ENCODE measurements around the gene COL23A1.
"Not testable (repeated sequence)": the region's sequence is repeated elsewhere in the genome, so short reads cannot be mapped to it uniquely, and the experiment has no call there.

The COL23A1 gene

DNA sequence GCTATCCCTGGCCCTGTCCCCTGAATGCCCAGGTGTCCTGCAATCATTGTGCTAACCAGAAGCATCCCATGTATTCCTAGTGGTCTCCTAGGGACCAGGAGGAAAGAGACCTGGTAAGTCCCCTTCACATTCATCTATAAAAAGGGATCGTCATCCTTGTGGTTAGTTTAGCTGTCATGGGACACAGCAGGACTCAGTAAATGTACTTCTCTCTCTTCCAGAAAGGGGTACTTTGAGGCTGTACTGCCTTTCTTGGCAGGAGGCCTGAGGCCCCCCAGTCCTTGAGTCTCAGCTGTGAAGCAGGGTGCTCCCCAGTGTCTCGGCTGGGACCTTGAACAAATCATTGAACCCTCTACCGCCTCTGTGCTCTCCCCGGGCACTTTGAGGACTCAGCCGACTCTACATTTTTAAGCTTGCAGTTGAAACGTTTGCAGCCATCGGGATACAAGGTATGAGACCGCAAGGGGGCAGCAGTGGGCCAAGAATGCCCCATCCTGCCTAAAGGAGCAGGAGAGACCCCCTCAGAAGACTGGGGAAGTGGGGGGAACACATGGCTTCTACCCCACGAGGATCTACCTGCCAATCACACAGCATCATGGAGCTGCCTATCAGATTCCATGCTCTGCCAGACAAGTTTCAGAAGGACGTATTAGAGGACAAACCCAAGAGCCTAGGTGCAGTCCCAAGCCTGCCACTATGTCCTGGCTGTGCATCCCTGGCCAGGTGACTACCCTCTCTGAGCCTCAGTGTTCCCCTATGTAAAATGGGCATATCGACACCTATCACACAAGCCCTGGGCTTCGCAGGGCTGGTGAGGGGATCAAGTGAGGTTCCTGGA, 355.2 kb downstream of the COL23A1 start:
- DNase-seq (ENCODE audit: low read depth in 2 of 2, low spot score in 1 of 2) = peak; percentile 63 to 67

- DNase-seq (ENCODE audit: low read depth in 2 of 2, low spot score in 1 of 2) = no peak
Observed at GRCh38 chr5:178234121-178234749, 356.0 kb downstream of the COL23A1 start.

DNA sequence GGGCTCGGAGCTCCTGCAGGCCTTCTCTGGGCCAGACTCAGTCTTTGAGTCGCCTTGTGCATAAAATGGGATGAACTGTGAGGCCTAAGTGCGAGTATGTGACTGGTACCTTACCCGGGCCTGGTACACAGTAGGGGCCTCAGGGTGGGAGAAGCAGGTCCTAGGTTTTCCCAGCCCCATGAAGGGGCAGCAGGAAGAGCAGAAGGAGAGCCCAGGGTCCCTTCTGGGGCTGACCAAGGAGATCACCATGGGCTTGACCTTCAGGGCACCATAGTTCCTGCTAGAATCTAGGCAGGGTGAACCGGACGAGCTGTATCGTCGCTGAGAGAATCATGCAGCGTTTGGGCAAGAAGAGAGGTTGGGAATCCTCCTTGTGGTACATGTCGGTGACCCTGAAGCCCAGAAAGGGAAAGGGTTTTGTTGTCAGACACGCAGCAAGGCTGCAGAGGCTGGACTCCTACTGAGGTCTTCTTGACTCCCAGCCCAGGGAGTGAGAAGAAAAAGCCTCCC, 357.2 kb downstream of the COL23A1 start:
- DNase-seq (ENCODE audit: low read depth in 2 of 2, low spot score in 1 of 2) = no peak

- DNase-seq (ENCODE audit: low read depth in 2 of 2, low spot score in 1 of 2) = peak in 1 of 2 donors; percentile 34
Observed at GRCh38 chr5:178232124-178232919, 357.9 kb downstream of the COL23A1 start, which contains the start of gene PHYKPL. Gene PHYKPL, minus strand, starts transcription at chr5:178232802. Its CDS starts 252 bp downstream, at chr5:178232550.

DNA sequence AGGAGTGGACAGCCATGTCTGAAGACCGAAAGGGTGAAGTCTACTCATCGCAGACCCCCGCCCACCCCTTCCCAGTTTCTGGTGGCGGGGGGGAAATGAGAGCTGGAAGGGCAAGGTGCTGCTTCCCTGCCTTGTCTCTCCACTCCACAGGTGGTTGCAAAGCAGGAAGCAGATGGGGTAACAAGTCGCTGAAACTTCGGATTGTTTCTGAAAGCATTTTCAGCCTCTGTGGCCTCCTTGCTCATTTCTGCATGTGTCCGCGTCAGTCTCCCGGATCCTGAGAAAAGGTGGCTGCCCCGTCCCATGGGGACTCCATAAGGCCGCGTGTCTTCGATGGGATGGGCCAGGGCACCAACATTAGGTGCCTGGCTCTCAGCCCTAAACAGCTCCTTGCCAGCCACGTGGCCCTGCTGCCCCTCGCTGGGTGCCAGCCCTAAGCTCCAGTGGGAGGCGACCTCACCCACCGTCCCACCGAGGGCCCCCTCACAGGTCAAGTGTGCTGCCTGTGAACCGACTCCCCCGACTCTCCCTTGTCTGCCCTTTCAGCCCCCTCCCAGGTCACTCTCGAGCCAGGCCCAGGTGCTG, 358.6 kb downstream of the COL23A1 start:
- DNase-seq (ENCODE audit: low read depth in 2 of 2, low spot score in 1 of 2) = no peak

GRCh38 chr5:178230879-178231538, 359.2 kb downstream of the COL23A1 start:
- no peak for DNase-seq (ENCODE audit: low read depth in 2 of 2, low spot score in 1 of 2)

- DNase-seq (ENCODE audit: low read depth in 2 of 2, low spot score in 1 of 2) = no peak
Observed at GRCh38 chr5:178229861-178230260, 360.3 kb downstream of the COL23A1 start.

DNA sequence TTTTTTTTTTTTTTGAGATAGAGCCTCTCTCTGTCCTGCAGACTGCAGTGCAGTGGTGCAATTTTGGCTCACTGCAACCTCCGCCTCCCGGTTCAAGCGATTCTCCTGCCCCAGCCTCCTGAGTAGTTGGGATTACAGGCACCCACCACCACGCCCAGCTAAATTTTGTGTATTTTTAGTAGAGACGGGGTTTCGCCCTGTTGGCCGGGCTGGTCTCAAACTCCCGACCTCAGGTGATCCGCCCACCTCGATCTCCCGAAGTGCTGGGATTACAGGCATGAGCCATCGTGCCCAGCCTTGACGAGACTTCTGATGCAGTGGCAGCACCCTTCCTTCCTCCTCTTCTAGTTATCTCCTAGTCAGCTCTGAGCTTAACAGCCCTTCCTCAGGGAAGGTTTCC, 361.1 kb downstream of the COL23A1 start:
- not testable (repeated sequence) for DNase-seq (ENCODE audit: low read depth in 2 of 2, low spot score in 1 of 2)

DNA sequence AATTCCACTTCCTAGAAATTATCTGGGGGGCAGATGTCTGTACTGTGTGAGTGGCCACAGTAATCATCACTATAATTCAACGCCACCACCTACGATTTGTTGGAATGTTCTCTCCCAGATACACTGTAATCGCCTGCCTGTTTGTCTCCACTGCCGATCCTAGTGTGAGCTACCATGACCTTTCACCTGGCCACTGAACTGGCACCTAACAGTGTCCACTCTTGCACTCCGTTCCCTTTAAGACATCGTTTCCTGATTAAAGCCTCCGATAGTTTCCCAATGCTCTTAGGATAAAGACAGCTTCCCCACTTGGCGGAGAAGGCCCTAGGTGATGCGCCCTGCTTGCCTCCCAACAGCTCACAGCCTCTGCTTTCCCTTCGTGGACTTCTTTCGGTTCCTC, 361.6 kb downstream of the COL23A1 start:
- no peak for DNase-seq (ENCODE audit: low read depth in 2 of 2, low spot score in 1 of 2)

DNA sequence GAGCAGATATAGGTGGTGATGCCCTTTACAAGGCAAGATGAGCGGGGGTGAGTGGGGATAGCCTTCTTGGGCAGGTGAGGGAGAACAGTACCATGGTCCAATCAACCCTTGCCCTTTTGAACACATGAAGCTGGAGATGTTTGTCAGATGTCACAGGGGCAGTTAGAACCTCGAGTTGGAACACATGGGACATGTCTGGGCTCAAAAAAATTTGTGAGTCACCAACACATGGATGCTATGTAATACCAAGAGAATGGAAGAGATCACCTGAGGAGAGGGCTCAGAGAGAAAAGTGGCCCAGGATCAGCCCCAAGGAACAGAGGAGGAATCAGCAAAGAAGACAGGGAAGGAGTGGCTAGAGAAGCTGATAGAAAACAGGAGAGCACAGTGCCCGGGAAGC, 362.3 kb downstream of the COL23A1 start:
- DNase-seq (ENCODE audit: low read depth in 2 of 2, low spot score in 1 of 2) = no peak

DNA sequence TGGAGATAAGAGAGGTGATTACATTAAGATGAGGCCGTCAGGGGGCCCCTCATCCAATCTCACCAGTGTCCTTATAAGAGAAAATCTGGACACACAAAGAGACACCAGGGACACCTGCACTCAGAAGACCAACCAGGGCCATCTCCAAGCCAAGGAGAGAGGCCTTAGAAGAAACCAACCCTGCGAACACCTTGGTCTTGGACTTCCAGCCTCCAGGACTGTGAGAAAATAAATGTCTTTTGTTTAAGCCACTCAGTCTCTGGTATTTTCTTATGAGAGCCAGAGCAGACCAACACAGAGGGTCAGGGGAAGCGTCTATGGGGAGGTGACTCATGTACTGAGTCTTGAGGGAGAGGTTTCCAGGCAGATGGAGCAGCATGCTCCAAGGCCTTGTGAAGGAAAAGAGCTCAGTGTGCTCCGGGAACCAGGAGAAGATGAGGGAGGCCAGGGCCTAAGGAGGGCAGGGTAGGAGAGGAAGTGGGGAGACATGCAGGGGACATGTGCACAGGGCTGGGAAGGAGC, 363.0 kb downstream of the COL23A1 start:
- no peak for DNase-seq (ENCODE audit: low read depth in 2 of 2, low spot score in 1 of 2)

DNA sequence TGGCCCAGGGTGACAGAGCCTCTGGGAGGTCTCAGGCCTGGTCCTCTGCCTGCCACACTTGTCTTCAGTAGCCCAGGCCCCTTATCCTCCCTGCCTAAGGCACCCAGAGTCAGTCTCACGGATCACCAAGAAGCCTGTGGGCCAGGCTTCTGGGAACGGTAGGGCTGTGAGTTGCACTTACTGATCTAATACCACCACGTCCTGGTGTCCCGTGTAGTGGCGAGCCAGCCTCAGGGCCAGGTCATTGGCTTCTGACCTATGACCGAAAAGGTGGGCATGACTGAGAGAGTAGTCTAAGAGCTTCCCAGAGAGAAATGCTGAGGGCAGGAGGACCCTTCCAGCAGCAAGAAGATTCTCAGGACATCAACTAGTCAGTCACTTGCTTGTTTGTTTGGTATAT, 365.0 kb downstream of the COL23A1 start:
- no peak for DNase-seq (ENCODE audit: low read depth in 2 of 2, low spot score in 1 of 2)

DNA sequence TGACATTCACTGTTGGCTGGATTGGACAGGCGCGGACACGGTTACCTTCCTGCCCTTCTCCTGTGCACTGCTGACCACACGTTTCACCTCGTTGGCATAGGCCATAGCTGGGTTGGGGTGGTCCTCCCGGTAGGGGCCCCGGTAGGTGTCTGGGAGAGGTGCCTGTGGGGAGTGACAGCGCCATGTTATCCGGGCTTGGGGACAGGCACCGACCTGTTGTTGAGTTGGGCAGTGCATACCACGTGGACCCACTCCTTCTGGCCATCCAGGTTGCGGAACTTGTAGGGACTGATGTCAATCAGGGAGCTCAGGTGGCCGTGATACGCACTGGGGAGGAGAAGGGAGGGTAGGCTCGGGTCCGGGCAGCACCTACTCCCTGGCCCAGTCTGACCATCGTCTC, 365.8 kb downstream of the COL23A1 start:
- DNase-seq (ENCODE audit: low read depth in 2 of 2, low spot score in 1 of 2) = no peak

DNA sequence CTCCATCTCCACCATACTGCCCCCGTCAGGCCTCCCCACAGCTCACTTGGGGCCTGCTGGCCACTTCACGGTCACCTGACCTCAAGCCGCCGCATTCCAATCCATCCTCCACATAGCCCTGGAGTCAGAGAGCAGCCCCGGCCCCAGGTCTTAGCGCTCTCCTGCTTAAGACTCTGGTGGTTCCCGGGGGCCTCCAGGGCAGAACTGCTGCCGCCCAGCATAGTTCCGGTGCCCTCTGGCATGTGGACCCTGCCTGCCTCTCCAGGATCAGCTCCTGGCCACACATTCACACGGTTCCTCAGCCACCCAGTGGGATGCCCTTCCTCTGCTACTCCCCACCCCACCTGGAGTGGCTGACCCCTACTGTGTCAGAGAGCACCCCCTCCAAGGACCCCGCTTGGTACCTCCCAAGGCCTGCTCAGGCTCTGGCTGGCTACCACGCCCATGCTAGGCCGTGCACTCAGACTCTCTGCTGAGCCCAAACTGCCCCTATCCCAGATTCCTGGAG, 366.3 kb downstream of the COL23A1 start:
- DNase-seq (ENCODE audit: low read depth in 2 of 2, low spot score in 1 of 2) = no peak

DNA sequence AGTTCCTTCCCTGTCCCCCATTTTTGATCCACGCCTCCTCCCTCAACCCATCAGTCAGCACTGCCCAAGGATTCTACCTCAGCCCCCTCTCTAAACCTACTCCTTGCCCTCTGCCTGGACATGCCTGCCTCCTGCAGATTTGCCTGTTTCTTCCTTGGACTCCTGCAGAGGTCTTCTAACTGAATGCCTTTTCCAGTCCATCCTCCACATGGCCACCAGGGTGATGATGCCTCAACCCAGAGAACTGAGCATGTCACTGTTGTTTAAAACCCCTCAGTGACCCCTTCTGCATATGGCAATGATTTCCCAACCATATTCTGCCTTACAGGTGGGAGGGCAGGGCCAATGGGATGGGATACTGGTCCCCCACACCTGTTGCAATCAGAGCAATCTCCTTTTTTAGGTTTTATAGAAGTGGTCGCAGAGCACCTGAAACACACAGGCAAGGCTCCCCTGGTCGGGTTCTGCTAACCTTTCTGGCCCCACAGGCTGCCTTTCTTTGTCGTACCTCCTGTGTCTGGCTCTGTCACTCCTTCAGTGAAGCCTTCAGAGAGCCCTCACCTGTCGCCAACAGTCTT, 366.9 kb downstream of the COL23A1 start:
- no peak for DNase-seq (ENCODE audit: low read depth in 2 of 2, low spot score in 1 of 2)

DNA sequence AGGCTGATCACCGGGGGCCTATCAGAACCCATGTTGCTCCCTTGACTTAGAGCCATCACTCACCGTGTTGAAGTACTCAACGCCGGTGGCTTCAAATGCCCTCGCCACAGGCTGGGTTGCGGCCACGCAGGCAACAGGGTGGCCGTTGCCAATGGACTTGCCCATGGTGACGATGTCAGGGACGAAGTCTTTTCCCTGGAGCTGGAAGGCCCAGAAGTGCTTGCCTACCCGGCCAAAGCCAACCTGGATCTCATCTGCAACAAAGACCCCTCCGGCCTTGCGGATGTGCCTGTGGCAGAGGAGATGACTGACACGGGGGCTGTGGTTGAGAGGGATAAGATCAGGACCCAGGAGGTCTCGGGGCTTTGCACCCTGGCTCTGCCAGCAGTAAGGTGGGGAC, 367.9 kb downstream of the COL23A1 start:
- DNase-seq (ENCODE audit: low read depth in 2 of 2, low spot score in 1 of 2) = no peak

DNA sequence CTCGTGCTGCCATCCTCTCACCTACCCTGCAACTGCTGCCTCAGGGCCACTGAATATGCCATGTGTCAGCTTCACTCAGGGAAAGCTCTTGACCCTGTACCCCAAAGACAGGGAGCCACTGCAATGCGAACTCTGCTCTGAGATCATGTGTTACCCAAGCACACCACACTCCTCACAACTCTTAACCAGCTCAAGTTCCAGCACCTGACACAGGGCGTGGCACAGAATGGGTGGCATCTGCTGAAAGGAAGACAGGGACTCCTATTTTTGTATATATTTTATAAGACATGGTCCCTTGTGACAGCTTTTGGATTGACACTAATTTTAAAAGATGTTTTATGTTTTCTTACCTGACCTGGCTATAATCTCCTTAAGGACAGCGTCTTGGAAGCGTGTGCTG, 368.3 kb downstream of the COL23A1 start:
- no peak for DNase-seq (ENCODE audit: low read depth in 2 of 2, low spot score in 1 of 2)

- no peak for DNase-seq (ENCODE audit: low read depth in 2 of 2, low spot score in 1 of 2)
Observed at GRCh38 chr5:178221282-178221681, 368.9 kb downstream of the COL23A1 start.

DNA sequence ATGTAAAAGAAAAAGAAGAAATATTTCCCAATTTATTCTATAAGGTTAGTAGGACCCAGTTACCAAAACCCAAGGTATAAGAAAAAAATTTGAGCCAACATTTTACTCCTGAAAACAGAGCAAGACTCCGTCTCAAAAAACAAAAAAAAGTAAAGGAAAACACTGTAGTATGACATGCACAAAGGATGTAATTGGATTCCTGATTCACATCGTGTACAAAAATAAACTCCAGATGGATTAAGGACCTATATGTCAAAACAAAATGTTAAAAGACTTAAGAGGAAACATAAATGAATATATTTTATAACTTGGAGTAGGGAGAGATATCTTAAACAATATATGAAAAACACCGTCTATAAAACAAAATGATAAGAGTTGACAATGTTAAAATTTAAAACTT, 371.4 kb downstream of the COL23A1 start:
- DNase-seq (ENCODE audit: low read depth in 2 of 2, low spot score in 1 of 2) = no peak

DNA sequence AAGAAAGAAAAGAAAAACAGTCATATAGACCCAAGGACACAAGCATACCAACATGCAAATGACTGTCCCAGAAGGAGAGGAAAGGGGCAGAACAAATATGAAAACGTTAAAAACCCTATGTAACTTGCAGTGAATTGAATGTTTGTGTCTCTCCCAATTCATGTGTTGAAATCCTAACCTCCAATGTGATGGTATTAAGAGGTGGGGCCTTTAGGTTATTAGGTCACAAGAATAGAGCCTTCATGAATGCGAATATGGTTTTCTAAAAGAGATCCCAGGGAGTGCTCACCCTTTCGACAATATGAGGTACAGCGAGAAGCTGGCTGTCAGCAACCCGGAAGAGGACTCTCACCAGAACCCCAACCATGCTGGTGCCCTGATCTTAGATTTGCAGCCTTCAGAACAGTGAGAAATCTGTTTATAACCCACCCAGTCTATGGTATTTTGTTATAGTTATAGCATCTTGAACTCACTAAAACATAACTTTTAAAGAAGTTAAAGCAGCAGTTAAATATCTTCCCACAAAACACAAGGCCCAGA, 371.9 kb downstream of the COL23A1 start:
- DNase-seq (ENCODE audit: low read depth in 2 of 2, low spot score in 1 of 2) = no peak
